Testis (tissue), 3 donors: Measurements from ENCODE around the gene MCTP1. TPM values are rescaled to one million over a fixed set of nuclear protein-coding genes. Genes with fewer than 3 reads are reported as not detected.

Source experiments
- DNase-seq: peaks from one replicate; pipeline ENCODE4 v3.0.0-alpha.2; 2019
- H3K27ac ChIP-seq, 2 donors: fragments of 200-600 bp; sonication (generic); one replicate each; pipeline ENCODE4 v1.5.1; 2019
- H3K27me3 ChIP-seq: fragments of 200-600 bp; sonication (generic); one replicate; pipeline ENCODE4 v1.5.1; 2019
- H3K36me3 ChIP-seq: fragments of 200-600 bp; sonication (generic); one replicate; pipeline ENCODE4 v1.5.1; 2017; ENCODE audit warnings: low read depth; ENCODE audit errors: missing control alignments
- H3K4me1 ChIP-seq: fragments of 200-600 bp; sonication (generic); one replicate; pipeline ENCODE4 v1.5.1; 2019
- H3K4me3 ChIP-seq, 2 donors: fragments of 200-600 bp; sonication (generic); one replicate each; pipeline ENCODE4 v1.5.1; 2017 to 2019
- H3K9me3 ChIP-seq: fragments of 200-600 bp; sonication (generic); one replicate; pipeline ENCODE4 v1.5.1; 2017
- CTCF ChIP-seq, 3 experiments: fragments of 450-650 bp in 2 of 3; fragments of 200-600 bp in 1 of 3; sonication (generic) in 1 of 3; IDR thresholded peaks; one replicate each; pipeline ENCODE4 v1.5.1; 2016 to 2019; ENCODE audit warnings: antibody characterized with exemption in 3 of 3, mild to moderate bottlenecking in 2 of 3, moderate library complexity in 1 of 3
- POLR2A ChIP-seq: fragments of 450-650 bp; IDR thresholded peaks from one replicate; pipeline ENCODE4 v1.6.1; 2017; ENCODE audit warnings: antibody characterized with exemption, mild to moderate bottlenecking, moderate library complexity
- WGBS, 2 donors: methylation state at CpG; one replicate each; pipeline ENCODE4 v1.1.5; 2018; 5-methylcytosine and 5-hydroxymethylcytosine counted together
- intact Hi-C: fragments of 100-400 bp; cut with DNase I; formaldehyde crosslinking; loops from one replicate; pipeline ENCODE4 v1.15.1; 2023; ENCODE audit warnings: low total_unique reads
- polyA plus RNA-seq: library from polyadenylated mRNA; stranded (reverse); fragments of 350-450 nt; fragmentation: Illumina TruSeq; extraction: RNeasy Lipid Tissue Mini Kit (QIAGEN cat#74804); gene quantifications from one replicate; pipeline ENCODE4 v1.2.3, GENCODE V29; 2014; ENCODE audit warnings: low read depth, low replicate concordance; ENCODE audit not compliant: insufficient read depth
- total RNA-seq, 2 donors: library from RNA; depleted of rRNA; stranded (reverse); fragments of >200 nt; gene quantifications; one replicate each; pipeline ENCODE4 v1.2.3, GENCODE V29; 2016

MCTP1 gene
- total and polyA plus RNA-seq, 3 donors from 2014 or later: 7.4 to 15.5 (median 9.7) TPM

GRCh38 chr5:95285409-95285755, 488 bp upstream of the MCTP1 start:
- Histone ChIP-seq H3K4me1 (no peaks in the 10 kb centered on the region), H3K27ac (no peak overlapping the region), H3K9me3 (no peaks in the 10 kb centered on the region), H3K27me3 (no peaks in the 10 kb centered on the region), H3K36me3 (no peaks in the 10 kb centered on the region), H3K4me3 (peak overlapping the region; percentile 55 to 58)
- TF ChIP-seq POLR2A (no peak), CTCF (IDR thresholded peaks at IDR 0.05) (no peak)
- 1 to 2% methylated on average over 13 of the region's 13 CpGs for WGBS, 2 donors
- no peak for DNase-seq
- intact Hi-C loops: no loop called here

- Histone ChIP-seq H3K9me3 (no peaks in the 10 kb centered on the region), H3K27me3 (no peaks in the 10 kb centered on the region), H3K27ac (no peak overlapping the region), H3K4me1 (no peaks in the 10 kb centered on the region), H3K4me3 (peak overlapping the region; percentile 55 to 58), H3K36me3 (no peaks in the 10 kb centered on the region)
- peak; percentile 26 for DNase-seq
- intact Hi-C loops: no loop called here
- TF ChIP-seq CTCF (IDR thresholded peaks at IDR 0.05): peak in 2 of 3 experiments; percentile 11 to 14
- TF ChIP-seq POLR2A: no peak
- WGBS, 2 donors: 0 to 1% methylated on average over 10 to 86 of the region's 89 CpGs
These were observed 928 bp downstream of the MCTP1 start for GRCh38 chr5:95283761-95284571.

- 12 to 13% methylated on average over 10 of the region's 10 CpGs for WGBS, 2 donors
- H3K4me1 ChIP-seq: no peaks in the 10 kb centered on the region
- intact Hi-C loops: no loop called here
- H3K27me3 ChIP-seq: no peaks in the 10 kb centered on the region
- no peak for TF ChIP-seq CTCF (IDR thresholded peaks at IDR 0.05)
- TF ChIP-seq POLR2A: no peak
- no peaks in the 10 kb centered on the region for H3K36me3 ChIP-seq
- H3K4me3 ChIP-seq: peak overlapping the region in 1 of 2 donors; percentile 55
- no peak for DNase-seq
- no peaks in the 10 kb centered on the region for H3K9me3 ChIP-seq
- H3K27ac ChIP-seq: no peak overlapping the region
These were observed 1.8 kb downstream of the MCTP1 start for GRCh38 chr5:95283022-95283615.

GRCh38 chr5:95281226-95281625, 3.7 kb downstream of the MCTP1 start:
- Histone ChIP-seq H3K4me1 (no peaks in the 10 kb centered on the region), H3K27me3 (no peaks in the 10 kb centered on the region), H3K4me3 (no peak overlapping the region), H3K36me3 (no peaks in the 10 kb centered on the region), H3K27ac (no peak overlapping the region), H3K9me3 (no peaks in the 10 kb centered on the region)
- intact Hi-C loops: no loop called here
- WGBS, 2 donors: 58 to 85% methylated on average over 2 of the region's 2 CpGs
- no peak for DNase-seq
- no peak for TF ChIP-seq POLR2A
- no peak for TF ChIP-seq CTCF (IDR thresholded peaks at IDR 0.05)
